ENCODE measurements around the gene SLC5A11.
"Not testable (repeated sequence)": the region's sequence is repeated elsewhere in the genome, so short reads cannot be mapped to it uniquely, and the experiment has no call there.

The SLC5A11 gene

GRCh38 chr16:24863582-24864437, 18.0 kb downstream of the SLC5A11 start:
- DNase-seq, result no peak

GRCh38 chr16:24869033-24869432, 23.3 kb downstream of the SLC5A11 start:
- no peak for DNase-seq

GRCh38 chr16:24871891-24872290, 26.1 kb downstream of the SLC5A11 start:
- DNase-seq, result no peak

GRCh38 chr16:24873028-24873427, 27.3 kb downstream of the SLC5A11 start:
- no peak for DNase-seq

- no peak for DNase-seq
Measured at GRCh38 chr16:24875466-24875865, 29.7 kb downstream of the SLC5A11 start.

- DNase-seq, result no peak
Measured at GRCh38 chr16:24876231-24876630, 30.5 kb downstream of the SLC5A11 start.

GRCh38 chr16:24879684-24880083, 33.9 kb downstream of the SLC5A11 start:
- DNase-seq, result no peak

GRCh38 chr16:24883714-24884151, 38.0 kb downstream of the SLC5A11 start:
- no peak for DNase-seq

- no peak for DNase-seq
Measured at GRCh38 chr16:24887472-24887871, 41.7 kb downstream of the SLC5A11 start.

- no peak for DNase-seq
Measured at GRCh38 chr16:24890746-24891145, 45.0 kb downstream of the SLC5A11 start.

GRCh38 chr16:24896439-24896838, 50.7 kb downstream of the SLC5A11 start:
- DNase-seq, result no peak

GRCh38 chr16:24897522-24897921, 51.8 kb downstream of the SLC5A11 start:
- DNase-seq, result not testable (repeated sequence)

- no peak for DNase-seq
Measured at GRCh38 chr16:24900230-24900629, 54.5 kb downstream of the SLC5A11 start.

- no peak for DNase-seq
Measured at GRCh38 chr16:24906199-24906808, 60.5 kb downstream of the SLC5A11 start.

GRCh38 chr16:24906901-24907300, 61.1 kb downstream of the SLC5A11 start:
- DNase-seq, result no peak

GRCh38 chr16:24908716-24909115, 63.0 kb downstream of the SLC5A11 start:
- no peak for DNase-seq

GRCh38 chr16:24909856-24910255, 64.1 kb downstream of the SLC5A11 start:
- DNase-seq, result no peak

- no peak for DNase-seq
Measured at GRCh38 chr16:24915019-24915418, 69.3 kb downstream of the SLC5A11 start.

- no peak for DNase-seq
Measured at GRCh38 chr16:24915576-24915975, 69.8 kb downstream of the SLC5A11 start.

- DNase-seq, result no peak
Measured at GRCh38 chr16:24917236-24917635, 71.5 kb downstream of the SLC5A11 start.

- no peak for DNase-seq
Measured at GRCh38 chr16:24917891-24918290, 72.1 kb downstream of the SLC5A11 start.

- DNase-seq, result no peak
Measured at GRCh38 chr16:24918641-24919040, 72.9 kb downstream of the SLC5A11 start.

GRCh38 chr16:24919536-24919935, 73.8 kb downstream of the SLC5A11 start:
- no peak for DNase-seq

- DNase-seq, result no peak
Measured at GRCh38 chr16:24920568-24920967, 74.8 kb downstream of the SLC5A11 start.
